A549 treated with CpdA at 1 μM for 4 hours (cell line): ENCODE results near the gene HDAC4. TPM values are rescaled to one million over a fixed set of nuclear protein-coding genes. Genes with fewer than 3 reads are reported as not detected.

ENCODE experiments used
- total RNA-seq: library from RNA; stranded (reverse); fragments of 200-300 nt; extraction: Qiagen RNA extraction; gene quantifications from 5 replicates; pipeline ENCODE4 v1.2.3, GENCODE V29; 2022; ENCODE audit warnings: low read depth

HDAC4 gene
- total RNA-seq = 6.0 to 9.9 TPM (median 8.4 TPM) in 5 replicates

DNA sequence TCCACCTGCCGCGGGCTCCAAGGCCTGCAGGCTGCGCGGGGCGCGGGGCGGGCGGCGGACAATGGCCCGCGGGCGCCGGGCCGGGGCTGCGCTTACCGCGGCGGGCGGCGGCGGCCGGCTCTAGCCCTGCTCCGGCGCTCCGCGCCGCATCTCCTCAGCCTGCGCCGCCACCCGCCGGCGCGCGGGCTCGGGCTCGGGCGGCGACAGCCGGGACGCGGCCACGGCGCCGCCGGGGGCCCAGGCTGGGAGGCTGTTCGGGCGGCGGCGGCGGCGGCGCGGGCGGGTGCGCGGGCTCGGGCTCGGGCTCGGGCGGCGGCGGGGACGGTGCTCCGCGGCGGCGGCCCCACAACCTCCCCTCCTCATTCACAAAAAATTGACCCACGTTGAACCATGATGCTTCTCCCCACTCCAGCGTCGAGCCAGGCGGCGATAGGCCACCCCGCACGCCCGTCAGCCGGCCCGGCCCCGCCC, at the start of gene HDAC4:
TSS of gene HDAC4 (minus strand) at position 425 of the 471 bp plus-strand sequence. CDS start 48,321 bp downstream, outside the sequence.

